Common myeloid progenitor, CD34-positive (primary cell): ENCODE measurements around the gene WIF1.
A peak's percentile ranks its signal among the peaks of the same experiment; 100 is the strongest.

Source experiments
- CTCF ChIA-PET: fragments of 350-600 bp; sonication (Branson Sonifier 250); formaldehyde crosslinking; loops from one replicate; lab custom pipeline; 2021; ENCODE audit warnings: antibody characterized with exemption; lab: Charles Lee
- POLR2A ChIA-PET: fragments of 350-600 bp; sonication (Branson Sonifier 250); formaldehyde crosslinking; loops from one replicate; lab custom pipeline; 2021; ENCODE audit warnings: antibody characterized with exemption; lab: Charles Lee
- DNase-seq, 3 donors: peaks; one replicate each; pipeline versions ENCODE4 v3.0.0 to v3.0.0-alpha.2; 2013
- H3K27ac ChIP-seq, 2 experiments: 1 replicate in 1 of 2; 2 replicates in 1 of 2; pipeline ENCODE4 v1.7.0; 2013; ENCODE audit warnings: inconsistent platforms in 2 of 2, low read length in 2 of 2, mild to moderate bottlenecking in 2 of 2, low read depth in 1 of 2, moderate library complexity in 1 of 2; ENCODE audit not compliant: severe bottlenecking in 2 of 2, insufficient read depth in 1 of 2, poor library complexity in 1 of 2
- H3K27me3 ChIP-seq, 5 experiments: replicated peaks in 2 of 5; 1 replicate in 3 of 5; 2 replicates in 2 of 5; pipeline versions ENCODE4 v1.6.1 to v1.7.0; 2013; ENCODE audit warnings: low read length in 4 of 5, mild to moderate bottlenecking in 2 of 5, moderate library complexity in 2 of 5, inconsistent platforms in 1 of 5; ENCODE audit not compliant: insufficient read depth in 5 of 5, control insufficient read depth in 4 of 5
- H3K36me3 ChIP-seq, 4 experiments: 1 replicate in 2 of 4; 2 replicates in 2 of 4; pipeline versions ENCODE4 v1.6.1 to v1.7.0; 2013; ENCODE audit warnings: low read length in 3 of 4, control low read depth in 1 of 4, mild to moderate bottlenecking in 1 of 4; ENCODE audit not compliant: control insufficient read depth in 4 of 4, insufficient read depth in 4 of 4
- H3K4me1 ChIP-seq, 4 experiments: 1 replicate in 3 of 4; 2 replicates in 1 of 4; pipeline versions ENCODE4 v1.6.1 to v1.7.1; 2013; ENCODE audit warnings: low read length in 3 of 4, mild to moderate bottlenecking in 3 of 4, control low read depth in 1 of 4, inconsistent platforms in 1 of 4, moderate library complexity in 1 of 4; ENCODE audit not compliant: control insufficient read depth in 4 of 4, insufficient read depth in 4 of 4; ENCODE audit errors: control extremely low read depth in 1 of 4
- H3K4me3 ChIP-seq, 7 experiments: 1 replicate in 4 of 7; 2 replicates in 3 of 7; pipeline versions ENCODE4 v1.5.1 to v1.7.0; 2013; ENCODE audit warnings: mild to moderate bottlenecking in 7 of 7, low read length in 6 of 7, moderate library complexity in 6 of 7, inconsistent platforms in 2 of 7, low read depth in 2 of 7, control low read depth in 1 of 7; ENCODE audit not compliant: insufficient read depth in 4 of 7, control insufficient read depth in 1 of 7; ENCODE audit errors: extremely low read depth in 1 of 7
- H3K9me3 ChIP-seq, 5 experiments: 1 replicate in 4 of 5; 2 replicates in 1 of 5; pipeline versions ENCODE4 v1.6.1 to v1.7.1; 2013; ENCODE audit warnings: low read length in 4 of 5, mild to moderate bottlenecking in 2 of 5, inconsistent platforms in 1 of 5, low read depth in 1 of 5, moderate library complexity in 1 of 5; ENCODE audit not compliant: control insufficient read depth in 4 of 5, insufficient read depth in 2 of 5; ENCODE audit errors: control extremely low read depth in 1 of 5
- WGBS: methylation state at CpG from one replicate; pipeline ENCODE4 v1.1.5; 2013; ENCODE audit not compliant: insufficient coverage; 5-methylcytosine and 5-hydroxymethylcytosine counted together

WIF1 gene

GRCh38 chr12:65123435-65124063, 2.4 kb upstream of the WIF1 start:
- WGBS = 4% methylated on average over 3 of the region's 8 CpGs
- ChIA-PET POLR2A (interaction anchor here (1.1 kb wide), 1 partner anchor 45 kb away, joined by 5 read pairs; no protein-coding TSS in a partner anchor), CTCF (interaction anchor here (0.8 to 4.0 kb wide), 10 partner anchors 11 to 233 kb away, joined by 3 to 26 read pairs (median 4); no protein-coding TSS in a partner anchor)
- Histone ChIP-seq H3K27me3 (peaks cover 5 to 30% (median 20%) of the 10 kb centered on the region in 5 experiments), H3K4me3 (no peak overlapping the region), H3K36me3 (no peaks in the 10 kb centered on the region), H3K9me3 (no peaks in the 10 kb centered on the region), H3K27ac (no peak overlapping the region), H3K4me1 (peaks cover 0 to 30% (median 22%) of the 10 kb centered on the region in 4 experiments)
- peak; percentile 79 to 91 (median 90) for DNase-seq

DNA sequence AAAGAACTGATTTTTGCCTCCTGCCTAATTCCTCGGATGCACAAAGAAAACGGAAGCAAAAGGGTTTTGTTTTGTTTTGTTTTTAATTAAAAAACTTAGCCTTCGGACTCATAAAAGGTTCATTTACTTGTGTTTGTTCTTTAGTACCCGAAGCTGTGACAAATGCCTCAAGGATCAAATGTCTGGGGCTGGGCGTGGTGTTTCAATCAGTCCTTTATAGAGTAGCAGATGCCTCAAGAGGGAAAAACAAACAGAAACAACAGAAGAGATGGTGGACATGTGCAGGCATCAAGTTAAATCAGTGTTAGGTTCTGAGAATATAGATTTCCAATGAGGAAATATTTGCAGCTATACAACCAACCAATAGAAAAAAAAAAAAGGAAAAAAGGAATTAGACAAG, 1.6 kb upstream of the WIF1 start:
- Histone ChIP-seq H3K27ac (no peak overlapping the region), H3K27me3 (peaks cover 8 to 33% (median 20%) of the 10 kb centered on the region in 5 experiments), H3K4me3 (no peak overlapping the region), H3K36me3 (no peaks in the 10 kb centered on the region), H3K4me1 (peaks cover 0 to 30% (median 22%) of the 10 kb centered on the region in 4 experiments), H3K9me3 (no peaks in the 10 kb centered on the region)
- DNase-seq = no peak
- 95% methylated on average over 4 of the region's 5 CpGs for WGBS
- CTCF ChIA-PET = interaction anchor here (0.8 to 4.0 kb wide), 9 partner anchors 12 to 232 kb away, joined by 3 to 26 read pairs (median 4); no protein-coding TSS in a partner anchor
- POLR2A ChIA-PET = interaction anchor here (1.1 kb wide), 1 partner anchor 46 kb away, joined by 5 read pairs; no protein-coding TSS in a partner anchor

- 86% methylated on average over 31 of the region's 34 CpGs for WGBS
- H3K36me3 ChIP-seq = no peaks in the 10 kb centered on the region
- no peak overlapping the region for H3K27ac ChIP-seq
- H3K4me3 ChIP-seq = peak overlapping the region in 5 of 7 experiments; percentile 30 to 63 (median 57)
- H3K9me3 ChIP-seq = no peaks in the 10 kb centered on the region
- POLR2A ChIA-PET = interaction anchor here (1.1 kb wide), 1 partner anchor 47 kb away, joined by 5 read pairs; no protein-coding TSS in a partner anchor
- peaks cover 0 to 30% (median 22%) of the 10 kb centered on the region in 4 experiments for H3K4me1 ChIP-seq
- CTCF ChIA-PET = interaction anchor here (0.7 to 4.0 kb wide), 8 partner anchors 11 to 231 kb away, joined by 3 to 26 read pairs (median 6); no protein-coding TSS in a partner anchor
- H3K27me3 ChIP-seq = peaks cover 8 to 35% (median 20%) of the 10 kb centered on the region in 5 experiments
- DNase-seq = no peak
These were observed 908 bp upstream of the WIF1 start for GRCh38 chr12:65121956-65122469.

GRCh38 chr12:65119063-65119462, 2.0 kb downstream of the WIF1 start:
- POLR2A ChIA-PET = no interaction called here
- H3K9me3 ChIP-seq = no peaks in the 10 kb centered on the region
- no peak overlapping the region for H3K4me3 ChIP-seq
- no peak overlapping the region for H3K27ac ChIP-seq
- H3K27me3 ChIP-seq = peaks cover 8 to 35% (median 20%) of the 10 kb centered on the region in 5 experiments
- DNase-seq = no peak
- WGBS = no CpG with 5 or more reads among the region's 3 CpGs
- H3K36me3 ChIP-seq = no peaks in the 10 kb centered on the region
- CTCF ChIA-PET = interaction anchor here (0.9 kb wide), 1 partner anchor 31 kb away, joined by 3 read pairs; no protein-coding TSS in a partner anchor
- H3K4me1 ChIP-seq = peaks cover 0 to 20% (median 16%) of the 10 kb centered on the region in 4 experiments

GRCh38 chr12:65113621-65114035, 7.5 kb downstream of the WIF1 start:
- H3K36me3 ChIP-seq = no peaks in the 10 kb centered on the region
- DNase-seq = no peak
- H3K4me3 ChIP-seq = no peak overlapping the region
- peaks cover 0 to 10% (median 3%) of the 10 kb centered on the region in 5 experiments for H3K27me3 ChIP-seq
- CTCF ChIA-PET = no interaction called here
- POLR2A ChIA-PET = no interaction called here
- no CpG with 5 or more reads among the region's 1 CpG for WGBS
- H3K9me3 ChIP-seq = no peaks in the 10 kb centered on the region
- no peaks in the 10 kb centered on the region for H3K4me1 ChIP-seq
- H3K27ac ChIP-seq = no peak overlapping the region

- Histone ChIP-seq H3K9me3 (no peaks in the 10 kb centered on the region), H3K36me3 (no peaks in the 10 kb centered on the region), H3K4me3 (no peak overlapping the region), H3K27ac (no peak overlapping the region), H3K27me3 (peaks cover 0 to 4% (median 0%) of the 10 kb centered on the region in 5 experiments), H3K4me1 (no peaks in the 10 kb centered on the region)
- CTCF ChIA-PET = interaction anchor here (0.7 to 10.2 kb wide), 20 partner anchors 11 to 987 kb away, joined by 3 to 113 read pairs (median 4); partner anchors contain the start of gene WIF1
- POLR2A ChIA-PET = interaction anchor here (0.6 kb wide), 1 partner anchor 244 kb away, joined by 3 read pairs; no protein-coding TSS in a partner anchor
- DNase-seq = peak in 2 of 3 donors; percentile 28 to 31
These were observed 14.2 kb downstream of the WIF1 start for GRCh38 chr12:65106948-65107347.
